HG03442 (cell line): ENCODE measurements around the gene FUT7.

Experiments
- ATAC-seq: cut with Tn5 transposase; IDR thresholded peaks from one replicate; pipeline ENCODE4 v1.9.1; 2021; ENCODE audit warnings: mild to moderate bottlenecking, moderate library complexity; ENCODE audit not compliant: unreplicated experiment

FUT7 gene

DNA sequence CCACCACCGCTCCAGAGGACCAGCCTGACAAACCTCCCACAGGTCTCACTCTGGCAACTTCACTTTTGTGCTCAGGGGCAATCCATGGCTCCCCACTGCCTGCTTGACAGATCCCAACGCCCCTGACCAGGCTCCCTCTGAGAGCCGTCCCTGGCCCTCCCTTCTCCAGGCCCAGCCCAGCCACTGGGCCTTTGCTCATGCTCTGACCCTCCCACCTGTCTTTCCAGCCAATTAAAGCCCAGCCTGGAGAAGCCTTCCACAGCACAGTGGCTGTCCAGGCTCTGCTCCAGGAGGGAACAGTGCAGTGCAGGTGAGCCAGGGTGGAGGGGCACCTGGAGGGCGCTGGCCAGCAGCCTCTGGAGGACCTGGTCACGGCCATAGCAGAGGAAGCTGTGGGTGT is 18.7 kb upstream of the FUT7 start:
- no peak for ATAC-seq

DNA sequence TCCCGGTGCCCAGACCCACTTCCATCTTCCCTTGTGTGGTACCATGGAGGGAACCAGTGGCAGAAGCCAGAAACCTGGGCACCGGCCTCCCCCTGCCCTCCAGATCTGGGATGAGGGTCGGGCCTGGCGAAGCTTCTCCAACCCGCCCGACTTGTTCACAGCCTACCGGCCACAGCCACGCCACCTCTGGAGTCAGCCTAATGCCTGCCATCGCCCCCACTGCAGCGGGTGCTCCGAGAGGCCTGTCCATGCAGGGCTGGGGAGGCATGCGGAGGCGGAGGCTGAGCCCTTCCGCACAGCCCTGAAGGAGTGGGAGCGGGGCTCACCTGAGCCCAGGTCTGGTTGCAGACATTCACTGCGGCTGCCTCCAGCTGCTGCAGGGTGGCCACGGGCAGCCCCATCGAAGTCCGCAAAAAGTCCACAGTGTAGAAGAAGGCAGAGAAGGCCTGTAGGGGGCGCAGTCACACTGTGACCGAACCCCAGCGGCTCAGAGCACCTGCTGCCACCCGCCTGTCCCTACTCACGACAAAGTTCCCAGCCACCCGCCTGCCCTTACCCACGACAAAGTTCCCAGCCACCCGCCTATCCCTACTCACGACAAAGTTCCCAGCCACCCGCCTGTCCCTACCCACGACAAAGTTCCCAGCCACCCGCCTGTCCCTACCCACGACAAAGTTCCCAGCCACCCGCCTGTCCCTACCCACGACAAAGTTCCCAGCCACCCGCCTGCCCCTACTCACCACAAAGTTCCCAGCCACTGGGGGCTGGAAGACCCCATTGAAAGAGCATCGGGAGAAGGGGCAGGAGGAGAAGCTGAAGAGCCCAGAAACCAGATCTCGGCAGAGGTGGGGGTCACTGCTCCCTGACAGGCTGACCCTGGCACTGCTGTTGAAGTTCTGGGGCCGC is 17.9 kb upstream of the FUT7 start:
- no peak for ATAC-seq

DNA sequence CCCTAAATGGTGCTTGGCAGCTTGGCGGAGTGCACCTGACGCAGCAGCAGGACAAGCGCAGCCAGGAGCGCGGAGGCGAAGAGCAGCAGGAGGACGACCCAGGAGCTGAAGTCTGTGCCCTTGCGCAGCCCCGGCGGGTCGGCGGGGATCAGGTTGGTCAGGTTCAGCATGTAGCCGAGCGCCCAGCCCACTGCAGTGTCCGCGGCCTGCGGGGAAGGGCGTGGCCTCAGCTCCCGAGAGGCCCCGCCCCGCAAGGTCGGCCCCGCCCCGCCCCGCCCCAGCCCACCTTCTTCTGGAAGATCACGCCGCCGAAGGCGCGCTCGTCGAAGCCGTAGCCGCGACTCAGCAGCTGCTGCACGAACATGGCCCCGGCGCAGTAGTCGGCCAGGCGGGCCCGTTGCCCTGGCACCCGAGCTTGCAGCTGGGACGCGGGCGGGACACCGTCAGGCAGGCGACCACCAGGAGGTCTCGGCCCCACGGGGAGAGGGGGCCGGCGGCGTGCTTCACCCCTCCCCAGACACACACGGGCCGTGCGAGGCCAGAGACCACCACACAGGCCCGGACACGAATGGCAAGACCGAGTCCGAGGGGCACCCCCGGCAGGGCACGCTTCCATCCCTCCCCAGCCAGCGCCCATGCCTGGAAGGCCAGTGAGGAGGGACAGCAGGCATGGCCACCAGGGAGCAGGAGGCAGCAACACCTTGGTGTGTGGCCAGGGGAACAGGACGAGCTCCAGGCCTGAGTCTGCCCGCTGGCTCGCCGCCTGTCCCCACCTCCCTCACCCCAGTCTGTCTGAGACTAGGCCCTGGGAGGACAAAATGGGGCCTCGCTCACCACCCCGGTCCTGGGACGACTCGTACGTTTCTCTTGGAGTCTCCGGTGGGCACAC is 17.0 kb upstream of the FUT7 start:
- no peak for ATAC-seq

DNA sequence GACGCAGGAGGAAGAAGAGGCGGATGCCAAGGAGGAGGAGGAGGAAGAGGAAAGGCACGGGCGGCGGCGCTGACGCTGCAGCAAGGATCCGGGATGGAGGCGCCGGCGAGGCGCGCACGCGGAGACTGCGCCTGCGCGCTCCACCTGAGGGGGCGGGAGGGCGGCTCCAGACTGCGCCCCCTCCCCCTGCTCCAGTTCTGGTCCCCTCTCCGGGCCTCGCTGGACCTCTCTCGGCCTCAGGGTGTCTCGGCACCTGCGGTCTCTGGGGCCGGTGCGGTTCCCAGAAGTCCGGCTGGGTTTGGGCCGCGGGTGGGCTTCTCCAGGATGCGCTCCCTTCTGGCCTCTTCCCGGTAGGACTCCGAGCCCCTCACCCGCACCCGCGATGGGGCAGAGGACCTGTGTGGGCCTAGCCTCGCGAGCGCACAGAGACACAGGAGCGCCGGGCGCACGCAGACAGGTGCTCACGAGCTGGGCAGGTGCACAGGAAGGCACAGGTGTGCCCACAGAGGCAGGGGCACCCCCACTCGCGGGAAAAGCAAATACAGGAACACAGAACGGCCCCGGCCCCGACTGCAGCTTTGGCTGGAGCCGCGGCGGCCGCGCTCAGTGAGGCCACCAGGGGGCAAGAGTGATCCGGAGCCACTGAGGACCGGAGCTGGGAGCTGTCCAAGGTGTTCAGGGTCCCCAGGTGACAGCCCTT is 14.3 kb upstream of the FUT7 start, which contains the start of gene NPDC1:
Gene NPDC1 (minus strand): TSS at position 90 of the 700 bp plus-strand sequence. CDS start 188 bp downstream, outside the sequence.
- ATAC-seq, result no peak

DNA sequence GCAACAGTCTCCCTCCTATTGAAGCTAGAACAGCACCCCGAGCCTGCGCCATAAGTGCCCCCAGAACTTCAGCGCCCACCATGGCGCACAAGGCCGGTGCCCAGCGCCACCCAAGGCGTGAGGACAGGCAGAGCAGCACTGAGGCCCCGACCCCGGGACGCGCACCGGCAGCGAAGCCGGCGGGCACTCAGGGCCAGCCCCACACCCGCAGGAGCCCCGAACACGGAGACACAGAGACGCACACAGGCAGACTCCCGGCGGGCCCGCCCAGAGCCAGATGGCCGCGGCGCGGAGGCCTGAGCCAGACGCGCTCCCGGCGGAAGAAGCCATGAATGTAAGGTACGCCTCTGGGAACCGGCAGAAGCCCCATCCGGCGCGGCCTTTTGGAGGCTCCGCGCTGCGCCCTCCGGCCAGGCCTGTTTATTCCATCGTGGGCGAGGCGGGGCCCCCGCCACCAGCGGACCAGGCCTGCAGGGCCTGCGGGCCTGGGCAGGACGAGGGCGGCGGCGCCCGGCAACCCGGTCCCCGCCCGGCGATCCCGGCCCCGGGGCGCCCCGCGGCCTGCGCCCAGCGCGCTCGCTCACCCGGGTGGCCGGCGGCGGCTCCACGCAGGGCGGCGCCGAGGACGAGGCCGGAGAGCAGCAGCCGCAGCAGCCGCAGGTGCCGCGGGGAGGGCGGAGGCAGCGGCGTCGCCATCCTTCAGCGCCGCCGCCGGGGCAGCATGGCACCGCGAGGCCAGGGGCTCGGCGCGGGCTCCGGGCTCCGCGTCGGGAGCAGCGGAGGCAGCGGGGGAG is 13.6 kb upstream of the FUT7 start:
- no peak for ATAC-seq

DNA sequence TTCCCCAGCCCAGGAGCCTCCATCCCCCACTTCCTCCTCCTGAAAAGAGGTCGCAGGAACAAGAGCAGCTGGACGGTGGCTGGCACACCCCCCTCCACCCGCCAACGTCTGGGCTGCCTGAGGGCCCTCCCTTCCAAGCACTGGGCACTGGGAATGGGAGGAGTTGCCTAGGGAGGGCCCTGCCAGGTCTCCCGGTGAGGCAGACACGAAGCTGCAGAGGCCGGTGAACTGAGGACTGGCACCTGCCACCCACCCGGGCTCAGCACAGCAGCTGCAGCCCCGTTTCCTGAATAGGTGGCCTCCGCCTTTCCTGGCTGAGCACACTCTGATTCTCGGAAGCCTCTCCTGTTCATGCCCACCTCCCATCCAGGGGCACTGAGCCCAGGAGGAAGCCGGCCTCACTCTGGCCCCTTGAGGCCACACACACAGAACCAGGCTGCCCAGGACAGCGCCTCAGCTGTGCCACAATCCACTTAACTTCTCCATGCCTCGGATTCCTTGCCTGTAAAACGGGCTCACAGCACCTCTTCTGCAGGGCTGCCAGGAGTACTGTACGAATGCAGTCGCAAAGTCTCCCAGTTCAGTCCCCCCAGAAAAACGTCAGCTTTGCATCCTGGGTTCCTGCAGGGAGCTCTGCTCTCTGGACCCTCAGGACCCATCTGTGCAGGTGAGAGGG is 12.8 kb upstream of the FUT7 start:
- no peak for ATAC-seq

DNA sequence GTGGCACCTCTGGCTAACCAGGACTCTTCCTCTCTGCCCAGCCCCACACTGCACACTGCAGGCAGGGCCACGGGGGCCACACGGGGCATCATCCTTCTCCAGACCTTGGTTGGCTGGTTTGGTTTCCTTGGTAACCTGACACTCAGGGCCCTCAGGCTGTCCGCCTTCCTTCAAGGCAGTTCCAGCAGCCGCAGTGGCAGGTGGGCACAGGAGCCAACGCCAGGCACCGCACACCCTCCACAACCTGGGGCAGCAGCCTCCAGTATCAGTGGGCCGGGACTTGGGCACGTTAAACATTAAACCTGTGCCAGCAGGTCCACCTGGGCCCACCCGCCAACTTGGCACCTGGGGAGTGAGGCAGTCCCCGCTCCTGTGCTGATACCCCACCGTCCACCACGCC is 12.1 kb upstream of the FUT7 start:
- ATAC-seq, result no peak

DNA sequence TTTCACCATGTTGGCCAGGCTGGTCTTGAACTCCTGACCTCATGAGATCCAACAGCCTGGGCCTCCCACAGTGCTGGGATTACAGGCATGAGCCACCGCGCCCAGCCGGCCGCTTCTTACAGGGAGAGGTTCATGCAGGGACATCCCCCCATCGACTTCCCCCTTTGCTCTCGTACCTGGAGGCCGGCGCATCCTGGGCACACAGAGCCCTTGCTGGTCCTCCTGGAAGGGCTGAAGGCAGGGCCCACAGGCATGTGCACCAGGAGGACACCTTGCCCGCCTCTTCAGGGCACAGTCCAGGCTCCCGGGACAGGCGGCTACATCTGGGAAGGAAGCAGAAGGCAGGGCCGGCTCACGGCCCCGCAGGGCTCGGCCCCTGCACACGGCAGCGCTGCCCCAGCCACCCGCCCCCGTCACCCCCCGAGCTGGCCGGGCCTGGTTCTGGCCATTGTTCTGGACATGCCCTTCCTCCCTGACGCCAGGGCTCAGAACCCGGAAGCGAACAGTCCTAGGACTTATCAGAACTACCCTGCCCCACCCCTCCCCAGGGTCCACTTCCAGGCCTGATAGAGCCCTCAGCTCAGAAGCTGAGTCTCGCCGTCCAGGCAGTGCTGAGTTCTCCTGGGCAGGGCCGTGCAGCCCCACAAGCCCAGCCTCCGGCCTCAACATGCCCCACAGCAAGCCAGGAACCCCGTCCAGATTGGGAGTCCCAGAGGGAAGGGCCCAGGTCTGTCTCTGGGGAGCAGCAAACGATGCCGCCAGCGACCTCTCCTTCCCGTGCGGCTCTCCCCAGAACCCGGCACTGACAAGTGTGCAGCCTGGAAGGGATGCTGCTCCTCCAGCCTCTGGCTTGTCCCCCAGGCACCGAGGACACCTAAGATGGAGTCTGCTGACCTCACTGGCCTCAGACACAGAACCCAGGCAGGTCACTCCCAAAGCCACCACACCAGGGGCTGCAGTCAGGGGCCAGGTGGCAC is 11.2 kb upstream of the FUT7 start:
- no peak for ATAC-seq

DNA sequence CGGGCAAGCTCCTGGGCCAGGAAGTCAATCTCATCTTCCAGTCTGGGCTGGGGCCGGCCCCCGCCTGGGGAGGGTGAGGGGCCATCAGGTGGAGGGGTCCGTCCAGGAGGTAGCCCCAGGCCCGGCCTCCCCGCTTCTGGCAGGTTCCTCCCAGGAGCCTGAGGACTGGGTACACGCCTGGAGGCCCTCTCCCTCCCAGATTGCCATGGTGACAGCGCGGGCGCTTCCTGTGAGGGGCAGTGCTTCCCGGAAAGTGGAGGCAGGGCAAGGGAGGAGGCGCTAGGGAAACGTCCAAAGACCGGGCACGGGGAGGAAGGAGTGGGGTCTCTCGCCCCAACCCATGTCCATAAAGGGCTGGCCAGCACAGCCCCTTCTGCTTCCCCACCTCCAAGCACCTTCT is 9.2 kb upstream of the FUT7 start:
- no peak for ATAC-seq

DNA sequence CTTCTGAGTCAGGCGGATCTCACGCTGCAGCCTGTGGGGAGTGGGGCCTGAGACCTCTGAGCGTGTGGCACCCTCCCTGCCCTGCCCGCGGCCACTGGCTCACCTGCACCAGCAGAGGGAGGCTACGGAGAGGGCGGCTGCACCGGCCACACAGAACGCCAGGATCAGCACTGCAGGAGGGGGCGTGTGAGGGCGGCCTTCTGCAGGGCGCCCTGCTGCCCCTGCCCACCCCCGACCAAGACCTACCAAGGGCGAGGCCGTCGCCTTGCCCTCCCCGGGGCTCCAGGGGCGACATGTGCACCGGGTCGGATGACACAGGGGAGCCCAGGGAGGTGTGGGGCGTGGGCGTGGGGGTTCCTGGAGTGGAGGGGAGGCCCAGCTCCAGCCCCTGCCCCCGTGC is 8.7 kb upstream of the FUT7 start:
- no peak for ATAC-seq

DNA sequence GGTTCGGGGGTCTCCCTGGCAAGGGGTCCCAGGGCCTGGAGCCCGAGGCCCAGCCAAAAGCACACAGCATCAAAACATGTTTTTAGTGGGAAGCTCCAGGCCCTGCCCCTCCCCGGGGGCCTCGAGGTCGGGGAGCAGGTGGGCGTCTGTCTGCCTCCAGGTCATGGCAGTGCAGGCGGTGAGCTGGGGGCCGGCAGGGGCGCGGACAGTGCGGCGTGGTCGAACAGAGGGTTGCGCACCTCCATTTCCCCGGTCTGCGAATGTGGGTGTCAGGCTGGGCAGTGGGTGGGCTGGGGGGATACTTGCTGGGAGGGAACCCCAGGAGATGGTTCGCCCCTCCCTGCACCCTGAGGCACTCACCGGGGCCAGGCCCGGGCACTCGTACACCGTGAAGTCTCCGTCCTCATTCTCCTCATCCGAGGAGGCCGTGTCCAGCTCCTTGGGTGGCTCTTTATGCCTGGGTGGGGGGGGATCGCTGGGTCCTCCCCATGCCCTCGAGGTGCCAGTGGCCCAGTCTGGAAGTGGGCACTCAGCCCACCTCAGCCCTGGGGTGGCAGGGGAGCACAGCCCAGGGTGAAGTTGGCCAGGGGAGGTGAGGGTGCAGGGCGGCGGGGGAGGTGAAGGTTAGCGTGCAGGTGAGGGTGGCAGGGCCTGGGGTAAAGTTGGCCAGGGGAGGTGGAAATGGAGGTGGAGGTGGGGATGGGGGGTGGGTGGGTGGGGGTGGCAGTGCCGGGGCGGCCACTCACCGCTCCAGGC is 7.9 kb upstream of the FUT7 start:
- no peak for ATAC-seq

DNA sequence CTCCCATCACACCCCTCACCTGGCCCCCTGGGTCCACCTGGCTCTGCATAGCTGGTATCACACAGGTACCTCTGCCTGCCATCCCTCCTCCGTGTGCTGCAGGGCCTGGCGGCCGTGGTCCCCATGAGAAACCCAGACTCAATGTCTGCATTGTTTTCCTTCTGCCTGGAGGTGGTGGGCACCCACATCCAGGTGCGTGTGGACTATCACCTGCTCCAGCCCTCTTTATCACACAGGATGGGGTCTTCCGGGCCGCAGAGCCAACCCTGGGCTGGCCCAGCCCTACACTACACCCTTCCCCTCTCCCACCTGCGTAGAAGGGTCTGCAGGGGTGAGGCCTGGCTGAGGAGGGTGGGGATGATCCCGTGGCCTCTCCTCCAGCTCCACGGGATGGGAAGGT is 7.0 kb upstream of the FUT7 start:
- ATAC-seq, result no peak

DNA sequence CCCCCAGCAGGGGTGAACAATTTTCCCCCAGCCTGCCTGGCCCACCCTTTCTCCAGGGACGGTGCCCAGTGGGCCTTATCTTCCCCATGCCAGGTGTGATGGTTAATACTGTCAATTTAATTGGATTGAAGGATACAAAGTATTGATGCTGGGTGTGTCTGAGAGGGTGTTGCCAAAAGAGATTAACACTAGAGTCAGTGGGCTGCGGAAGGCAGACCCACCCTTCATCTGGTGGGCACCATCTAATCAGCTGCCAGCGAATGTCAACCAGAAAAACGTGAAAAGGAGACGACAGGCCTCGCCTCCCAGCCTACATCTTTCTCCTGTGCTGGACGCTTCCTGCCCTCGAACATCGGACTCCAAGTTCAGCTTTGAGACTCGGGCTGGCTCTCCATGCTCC is 5.6 kb upstream of the FUT7 start:
- no peak for ATAC-seq

DNA sequence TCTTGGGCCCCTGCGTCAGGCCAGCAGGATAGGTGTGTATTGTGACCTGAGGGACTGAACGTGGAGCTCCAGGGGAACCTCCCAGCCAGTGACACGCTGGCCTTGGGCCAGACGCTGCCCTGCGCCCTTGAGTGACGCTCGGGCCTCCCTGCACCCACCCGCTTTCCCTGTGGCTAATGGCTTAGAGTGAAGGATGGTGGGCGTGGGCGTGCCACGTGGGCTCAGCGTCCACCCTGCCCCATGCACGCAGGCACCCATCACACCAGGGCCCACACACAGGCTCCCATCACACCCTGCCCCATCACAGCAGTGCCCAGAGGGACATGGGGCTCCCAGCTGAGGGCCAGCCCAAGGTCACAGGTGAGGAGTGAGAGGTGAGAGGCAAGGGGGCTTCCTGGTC is 5.1 kb upstream of the FUT7 start:
- ATAC-seq, result no peak

DNA sequence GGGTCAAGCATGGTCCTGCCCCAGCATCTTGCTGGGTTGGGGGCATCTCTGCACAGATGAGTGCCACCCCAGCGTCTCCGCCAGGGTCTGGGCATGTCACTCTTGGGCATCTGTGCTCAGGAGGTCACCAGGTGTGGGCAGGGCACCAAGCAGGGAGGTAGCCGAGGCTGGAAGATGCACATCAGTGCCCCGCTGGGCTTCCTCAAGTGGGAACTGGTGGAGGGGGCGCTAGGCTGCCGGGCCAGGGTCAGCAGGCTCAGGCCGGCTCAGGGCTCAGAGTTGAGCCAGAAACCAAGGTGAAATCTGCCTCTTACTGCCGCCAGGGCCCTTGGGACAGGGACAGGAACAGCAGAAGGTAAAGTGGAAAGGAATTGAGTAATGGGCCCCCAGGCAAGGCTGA is 4.0 kb upstream of the FUT7 start:
- no peak for ATAC-seq

DNA sequence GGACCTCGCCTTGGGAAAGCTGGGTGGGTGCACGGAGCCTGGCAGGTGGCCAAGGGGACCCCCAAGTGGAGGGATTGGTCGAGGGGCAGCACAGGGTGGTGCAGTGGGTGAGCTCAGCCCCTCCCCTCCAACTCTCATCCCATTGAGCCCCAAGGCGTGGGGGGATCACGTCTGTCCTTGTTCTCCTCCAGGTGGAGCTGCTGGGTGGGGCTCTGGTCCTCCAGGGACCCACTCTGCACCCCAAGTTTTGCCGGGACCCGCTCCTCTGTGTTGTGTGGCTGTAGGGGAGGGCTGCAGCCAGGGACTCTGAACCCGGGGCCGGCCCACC is 3.6 kb upstream of the FUT7 start:
- no peak for ATAC-seq

DNA sequence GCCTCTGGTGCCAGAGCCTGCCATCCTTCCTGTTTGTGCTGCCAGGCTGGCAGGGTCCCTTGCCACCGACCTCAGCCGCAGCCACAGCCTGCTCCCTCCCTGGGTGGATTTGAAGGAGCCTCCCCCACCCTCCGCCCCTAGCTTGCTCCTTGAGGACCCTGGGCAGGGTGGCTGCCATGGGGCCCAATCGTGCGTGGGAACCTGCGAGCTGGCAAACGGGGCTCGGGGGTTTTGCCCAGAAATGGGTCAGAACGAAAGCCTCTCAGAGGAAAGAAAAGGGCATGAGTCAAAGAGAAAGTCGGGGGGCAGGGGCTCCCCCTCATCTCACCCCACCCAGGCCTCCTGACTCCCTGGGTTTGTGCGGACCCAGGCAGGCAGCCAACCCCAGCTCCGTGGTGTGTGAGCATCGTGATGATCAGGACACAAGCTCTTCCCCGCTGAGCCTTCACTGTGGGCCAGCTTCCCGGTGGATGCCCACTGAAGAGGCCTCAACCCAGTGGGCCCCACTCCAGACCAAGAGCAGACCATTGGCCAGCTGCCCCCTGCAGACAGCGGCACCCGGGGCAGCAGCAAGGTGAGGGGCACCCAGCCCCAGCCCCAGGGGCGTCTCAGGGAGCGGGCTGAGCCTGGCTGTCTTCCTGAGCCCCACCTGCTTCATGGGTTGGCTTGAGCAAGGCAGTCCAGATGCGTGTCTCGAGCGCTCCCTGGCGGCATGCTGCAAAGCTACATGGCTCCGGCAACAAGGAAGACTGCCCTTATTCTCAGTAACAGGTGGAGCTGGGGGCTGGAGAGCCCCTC is 3.0 kb upstream of the FUT7 start:
- ATAC-seq, result peak; percentile 51
